ENCODE results near the gene MIXL1. TPM values are rescaled to one million over a fixed set of nuclear protein-coding genes. Genes with fewer than 3 reads are reported as not detected.

The MIXL1 gene
- total and polyA plus RNA-seq, 2 of the 13 experiments (the other 11 are each of a cell fraction or from before 2014, with no cell fraction given), result 7.6 to 18.5 TPM

DNA sequence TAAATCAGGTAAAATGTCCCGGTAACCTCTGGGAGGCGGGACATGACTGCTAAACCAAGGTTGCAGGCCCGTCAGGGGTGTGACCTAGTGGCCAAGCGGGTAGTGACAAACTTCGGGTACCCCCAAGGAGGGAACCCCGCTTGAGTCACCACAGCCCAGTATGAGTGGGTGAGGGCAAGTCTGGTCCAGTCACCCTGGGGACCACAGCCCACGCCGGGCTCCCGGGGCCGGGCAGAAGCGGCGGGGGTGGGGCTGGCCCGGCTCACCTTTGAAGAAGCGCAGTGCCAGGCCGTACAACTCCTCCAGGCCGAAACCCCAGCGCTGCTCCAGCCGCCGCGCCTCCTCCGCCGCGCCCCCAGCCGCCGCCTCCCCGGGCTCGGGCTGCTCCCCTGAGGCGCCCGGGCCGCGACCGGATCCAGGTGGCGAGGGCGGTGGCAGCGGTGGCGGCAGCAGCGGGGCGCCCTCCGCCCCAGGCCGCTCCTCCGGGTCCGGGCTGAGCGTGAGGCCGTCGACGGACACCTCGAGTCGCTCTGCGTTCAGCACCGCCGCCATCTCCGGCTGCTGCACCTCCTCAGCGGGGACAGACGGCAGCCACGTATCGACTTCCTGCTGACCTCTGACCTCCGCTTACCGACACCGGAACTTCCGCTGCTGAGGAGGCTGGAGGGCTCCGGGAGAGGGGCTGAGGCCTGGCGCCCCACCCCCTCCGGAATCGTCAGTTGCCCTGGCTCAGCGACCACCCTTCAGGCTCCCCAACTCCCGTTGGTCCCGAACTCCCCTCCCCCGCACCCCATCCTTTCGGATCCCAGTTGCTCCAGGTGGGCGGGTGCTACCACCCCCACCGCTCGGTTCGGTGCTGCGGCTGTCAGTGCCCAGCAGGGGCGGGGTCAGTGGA, 37.1 kb upstream of the MIXL1 start, which contains the start of gene ACBD3 (continued):
- TF ChIP-seq, protein P1, sequence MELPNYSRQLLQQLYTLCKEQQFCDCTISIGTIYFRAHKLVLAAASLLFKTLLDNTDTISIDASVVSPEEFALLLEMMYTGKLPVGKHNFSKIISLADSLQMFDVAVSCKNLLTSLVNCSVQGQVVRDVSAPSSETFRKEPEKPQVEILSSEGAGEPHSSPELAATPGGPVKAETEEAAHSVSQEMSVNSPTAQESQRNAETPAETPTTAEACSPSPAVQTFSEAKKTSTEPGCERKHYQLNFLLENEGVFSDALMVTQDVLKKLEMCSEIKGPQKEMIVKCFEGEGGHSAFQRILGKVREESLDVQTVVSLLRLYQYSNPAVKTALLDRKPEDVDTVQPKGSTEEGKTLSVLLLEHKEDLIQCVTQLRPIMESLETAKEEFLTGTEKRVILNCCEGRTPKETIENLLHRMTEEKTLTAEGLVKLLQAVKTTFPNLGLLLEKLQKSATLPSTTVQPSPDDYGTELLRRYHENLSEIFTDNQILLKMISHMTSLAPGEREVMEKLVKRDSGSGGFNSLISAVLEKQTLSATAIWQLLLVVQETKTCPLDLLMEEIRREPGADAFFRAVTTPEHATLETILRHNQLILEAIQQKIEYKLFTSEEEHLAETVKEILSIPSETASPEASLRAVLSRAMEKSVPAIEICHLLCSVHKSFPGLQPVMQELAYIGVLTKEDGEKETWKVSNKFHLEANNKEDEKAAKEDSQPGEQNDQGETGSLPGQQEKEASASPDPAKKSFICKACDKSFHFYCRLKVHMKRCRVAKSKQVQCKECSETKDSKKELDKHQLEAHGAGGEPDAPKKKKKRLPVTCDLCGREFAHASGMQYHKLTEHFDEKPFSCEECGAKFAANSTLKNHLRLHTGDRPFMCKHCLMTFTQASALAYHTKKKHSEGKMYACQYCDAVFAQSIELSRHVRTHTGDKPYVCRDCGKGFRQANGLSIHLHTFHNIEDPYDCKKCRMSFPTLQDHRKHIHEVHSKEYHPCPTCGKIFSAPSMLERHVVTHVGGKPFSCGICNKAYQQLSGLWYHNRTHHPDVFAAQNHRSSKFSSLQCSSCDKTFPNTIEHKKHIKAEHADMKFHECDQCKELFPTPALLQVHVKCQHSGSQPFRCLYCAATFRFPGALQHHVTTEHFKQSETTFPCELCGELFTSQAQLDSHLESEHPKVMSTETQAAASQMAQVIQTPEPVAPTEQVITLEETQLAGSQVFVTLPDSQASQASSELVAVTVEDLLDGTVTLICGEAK (IDR thresholded peaks at IDR 0.05), result peak; percentile 46; the same call in 1 of the 2 replicates
- TF ChIP-seq, protein P1 (CRISPR knock-in tag; IDR thresholded peaks at IDR 0.05), result no peak; the same call in 1 of the 2 replicates
- TF ChIP-seq ZFP1 (CRISPR knock-in tag; IDR thresholded peaks at IDR 0.05), result no peak
- TF ChIP-seq FOSL2 (CRISPR knock-in tag; IDR thresholded peaks at IDR 0.05), result no peak
- TF ChIP-seq ATF7 (IDR thresholded peaks at IDR 0.05), result no peak
- TF ChIP-seq ATF7 (CRISPR knock-in tag; IDR thresholded peaks at IDR 0.05), result peak; percentile 20; the same call in 1 of the 2 replicates
- TF ChIP-seq PRMT3 (CRISPR knock-in tag; IDR thresholded peaks at IDR 0.05; ENCODE audit: borderline replicate concordance, low read depth), result peak; percentile 88; the same call in 1 of the 2 replicates
- peak; percentile 72; the same call in 1 of the 2 replicates for TF ChIP-seq ZNF761 (CRISPR knock-in tag; conservative IDR thresholded peaks at IDR 0.05)
- TF ChIP-seq TEAD2 (CRISPR knock-in tag; IDR thresholded peaks at IDR 0.05), result no peak
- TF ChIP-seq, protein P2, sequence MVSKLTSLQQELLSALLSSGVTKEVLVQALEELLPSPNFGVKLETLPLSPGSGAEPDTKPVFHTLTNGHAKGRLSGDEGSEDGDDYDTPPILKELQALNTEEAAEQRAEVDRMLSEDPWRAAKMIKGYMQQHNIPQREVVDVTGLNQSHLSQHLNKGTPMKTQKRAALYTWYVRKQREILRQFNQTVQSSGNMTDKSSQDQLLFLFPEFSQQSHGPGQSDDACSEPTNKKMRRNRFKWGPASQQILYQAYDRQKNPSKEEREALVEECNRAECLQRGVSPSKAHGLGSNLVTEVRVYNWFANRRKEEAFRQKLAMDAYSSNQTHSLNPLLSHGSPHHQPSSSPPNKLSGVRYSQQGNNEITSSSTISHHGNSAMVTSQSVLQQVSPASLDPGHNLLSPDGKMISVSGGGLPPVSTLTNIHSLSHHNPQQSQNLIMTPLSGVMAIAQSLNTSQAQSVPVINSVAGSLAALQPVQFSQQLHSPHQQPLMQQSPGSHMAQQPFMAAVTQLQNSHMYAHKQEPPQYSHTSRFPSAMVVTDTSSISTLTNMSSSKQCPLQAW (CRISPR knock-in tag; IDR thresholded peaks at IDR 0.05), result peak; percentile 83
- TF ChIP-seq, protein P3, sequence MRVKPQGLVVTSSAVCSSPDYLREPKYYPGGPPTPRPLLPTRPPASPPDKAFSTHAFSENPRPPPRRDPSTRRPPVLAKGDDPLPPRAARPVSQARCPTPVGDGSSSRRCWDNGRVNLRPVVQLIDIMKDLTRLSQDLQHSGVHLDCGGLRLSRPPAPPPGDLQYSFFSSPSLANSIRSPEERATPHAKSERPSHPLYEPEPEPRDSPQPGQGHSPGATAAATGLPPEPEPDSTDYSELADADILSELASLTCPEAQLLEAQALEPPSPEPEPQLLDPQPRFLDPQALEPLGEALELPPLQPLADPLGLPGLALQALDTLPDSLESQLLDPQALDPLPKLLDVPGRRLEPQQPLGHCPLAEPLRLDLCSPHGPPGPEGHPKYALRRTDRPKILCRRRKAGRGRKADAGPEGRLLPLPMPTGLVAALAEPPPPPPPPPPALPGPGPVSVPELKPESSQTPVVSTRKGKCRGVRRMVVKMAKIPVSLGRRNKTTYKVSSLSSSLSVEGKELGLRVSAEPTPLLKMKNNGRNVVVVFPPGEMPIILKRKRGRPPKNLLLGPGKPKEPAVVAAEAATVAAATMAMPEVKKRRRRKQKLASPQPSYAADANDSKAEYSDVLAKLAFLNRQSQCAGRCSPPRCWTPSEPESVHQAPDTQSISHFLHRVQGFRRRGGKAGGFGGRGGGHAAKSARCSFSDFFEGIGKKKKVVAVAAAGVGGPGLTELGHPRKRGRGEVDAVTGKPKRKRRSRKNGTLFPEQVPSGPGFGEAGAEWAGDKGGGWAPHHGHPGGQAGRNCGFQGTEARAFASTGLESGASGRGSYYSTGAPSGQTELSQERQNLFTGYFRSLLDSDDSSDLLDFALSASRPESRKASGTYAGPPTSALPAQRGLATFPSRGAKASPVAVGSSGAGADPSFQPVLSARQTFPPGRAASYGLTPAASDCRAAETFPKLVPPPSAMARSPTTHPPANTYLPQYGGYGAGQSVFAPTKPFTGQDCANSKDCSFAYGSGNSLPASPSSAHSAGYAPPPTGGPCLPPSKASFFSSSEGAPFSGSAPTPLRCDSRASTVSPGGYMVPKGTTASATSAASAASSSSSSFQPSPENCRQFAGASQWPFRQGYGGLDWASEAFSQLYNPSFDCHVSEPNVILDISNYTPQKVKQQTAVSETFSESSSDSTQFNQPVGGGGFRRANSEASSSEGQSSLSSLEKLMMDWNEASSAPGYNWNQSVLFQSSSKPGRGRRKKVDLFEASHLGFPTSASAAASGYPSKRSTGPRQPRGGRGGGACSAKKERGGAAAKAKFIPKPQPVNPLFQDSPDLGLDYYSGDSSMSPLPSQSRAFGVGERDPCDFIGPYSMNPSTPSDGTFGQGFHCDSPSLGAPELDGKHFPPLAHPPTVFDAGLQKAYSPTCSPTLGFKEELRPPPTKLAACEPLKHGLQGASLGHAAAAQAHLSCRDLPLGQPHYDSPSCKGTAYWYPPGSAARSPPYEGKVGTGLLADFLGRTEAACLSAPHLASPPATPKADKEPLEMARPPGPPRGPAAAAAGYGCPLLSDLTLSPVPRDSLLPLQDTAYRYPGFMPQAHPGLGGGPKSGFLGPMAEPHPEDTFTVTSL (CRISPR knock-in tag; IDR thresholded peaks at IDR 0.05; ENCODE audit: borderline replicate concordance), result no peak
- TF ChIP-seq NR2C2 (CRISPR knock-in tag; IDR thresholded peaks at IDR 0.05; ENCODE audit: borderline replicate concordance), result peak; percentile 99
